GM18861 (cell line): ENCODE measurements around the gene KIAA0408.

Experiments used
- ATAC-seq: cut with Tn5 transposase; IDR thresholded peaks from one replicate; pipeline ENCODE4 v1.9.1; 2021; ENCODE audit not compliant: unreplicated experiment

The KIAA0408 gene

DNA sequence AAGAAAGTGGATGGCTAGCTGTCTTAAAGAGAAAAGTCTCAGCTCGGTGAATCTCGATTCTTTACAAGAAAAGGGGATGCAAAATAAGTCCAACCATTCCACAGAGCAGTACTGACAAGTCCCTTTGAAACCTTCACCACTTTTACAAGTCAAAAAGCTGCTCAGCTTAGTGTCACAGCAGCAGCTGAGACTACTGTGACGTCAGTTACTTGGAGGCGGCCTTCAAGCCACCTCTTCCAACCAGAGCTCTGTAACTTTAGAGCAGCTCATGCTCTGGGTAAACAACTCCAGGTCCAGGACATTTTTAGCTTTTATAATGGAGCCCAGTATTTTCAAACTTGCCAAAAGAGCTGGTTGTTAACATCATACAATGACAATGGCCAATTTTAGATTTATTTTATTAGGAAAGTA, at the start of gene KIAA0408:
KIAA0408 (minus strand) TSS at position 159 of the 411 bp plus-strand sequence. CDS start 5,408 bp downstream, outside the sequence.
- no peak for ATAC-seq

DNA sequence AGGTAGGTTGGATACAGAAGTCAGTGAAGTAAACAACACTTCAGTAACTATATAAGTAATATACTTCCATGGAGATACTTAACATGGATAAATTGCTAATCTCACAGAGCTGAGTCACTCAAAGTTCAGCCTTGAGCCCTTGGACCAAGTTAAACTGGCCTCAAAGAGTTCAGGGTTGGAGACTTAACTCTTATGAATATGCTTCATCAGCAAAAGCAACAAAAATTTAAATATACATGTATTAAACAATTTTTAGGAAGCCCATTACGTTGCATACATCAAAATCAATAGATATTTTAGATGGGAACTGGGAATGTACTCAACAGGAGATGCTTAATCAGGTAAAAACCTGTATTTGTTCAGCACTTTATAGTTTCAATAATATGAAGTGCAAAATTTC, 47.7 kb upstream of the KIAA0408 start:
- ATAC-seq: no peak

DNA sequence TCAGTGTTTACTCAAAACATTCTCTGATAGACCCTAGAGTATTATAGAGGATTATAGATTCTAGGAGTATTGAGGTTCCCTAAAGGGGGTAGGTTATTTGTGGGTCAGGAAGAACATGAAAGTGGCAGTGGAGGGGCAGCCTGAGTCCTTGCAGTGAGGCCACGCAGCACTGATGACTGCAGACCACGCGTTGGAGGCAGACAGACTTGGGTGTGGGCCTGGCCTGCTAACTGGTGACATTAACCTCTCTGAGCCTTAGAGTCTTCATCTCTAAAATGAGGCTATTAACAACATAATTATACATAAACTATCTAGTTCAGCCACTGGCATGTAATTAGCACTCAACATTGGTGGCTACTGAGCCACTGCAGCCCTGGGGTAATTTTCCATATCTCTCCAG, 43.8 kb upstream of the KIAA0408 start:
- ATAC-seq: no peak

DNA sequence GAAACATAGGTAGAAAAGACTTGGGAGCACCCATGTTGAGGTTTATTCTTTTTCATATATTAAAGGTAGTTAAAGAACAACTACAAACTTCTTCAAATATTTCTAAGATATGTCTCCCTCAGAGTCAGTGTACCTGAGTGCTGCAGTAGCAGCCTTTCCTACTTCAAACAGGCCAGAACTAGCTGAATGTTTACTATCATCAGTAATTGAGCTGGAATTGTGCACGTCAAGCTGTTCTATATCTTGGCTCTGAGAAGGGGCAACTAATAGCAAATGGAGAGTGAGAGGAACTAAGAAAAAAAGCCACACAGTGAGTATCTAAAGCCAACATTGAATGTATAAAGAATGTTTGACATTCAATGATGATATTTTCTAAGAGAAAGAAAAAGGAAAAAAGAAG, 38.2 kb upstream of the KIAA0408 start:
- no peak for ATAC-seq

DNA sequence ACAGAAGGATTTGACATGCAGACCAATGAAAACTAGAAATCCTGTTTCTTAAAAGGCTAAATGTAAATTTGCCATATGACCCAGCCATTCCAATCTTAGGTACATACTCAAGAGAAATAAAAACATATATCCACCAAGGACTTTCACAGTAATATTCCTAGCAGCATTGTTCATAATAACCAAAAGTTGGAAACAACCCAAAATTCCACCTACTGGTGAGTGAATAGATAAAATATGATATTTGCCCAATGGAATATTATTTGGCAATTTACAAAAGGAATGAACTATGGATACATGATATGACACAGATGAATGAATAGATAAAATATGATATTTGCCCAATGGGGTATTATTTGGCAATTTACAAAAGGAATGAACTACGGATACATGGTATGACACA, 37.3 kb upstream of the KIAA0408 start:
- ATAC-seq: no peak

DNA sequence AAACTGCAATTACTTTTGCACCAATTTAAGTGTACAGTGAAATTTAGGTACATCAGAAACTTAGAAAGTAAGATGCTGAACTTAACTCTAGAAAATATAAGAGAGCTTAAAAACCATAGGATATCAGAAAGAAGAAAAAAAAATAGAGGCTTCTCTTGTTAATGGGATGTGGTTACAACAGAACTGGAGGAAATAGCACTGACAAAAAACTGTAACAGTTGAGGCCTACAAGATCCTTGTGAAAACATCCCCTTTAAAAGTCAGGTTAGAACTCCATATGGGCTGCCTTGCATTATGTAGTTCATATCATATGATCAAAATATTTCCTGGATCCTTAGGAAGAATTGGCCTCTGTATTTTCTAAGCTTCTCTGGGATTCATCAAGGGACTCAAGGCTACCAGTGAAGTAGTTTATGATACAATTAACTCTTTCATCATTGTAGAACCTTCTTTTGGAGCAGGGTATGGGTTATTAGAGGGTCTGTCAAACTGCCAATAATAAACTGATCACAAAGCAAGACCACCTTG, 35.1 kb upstream of the KIAA0408 start:
- no peak for ATAC-seq

DNA sequence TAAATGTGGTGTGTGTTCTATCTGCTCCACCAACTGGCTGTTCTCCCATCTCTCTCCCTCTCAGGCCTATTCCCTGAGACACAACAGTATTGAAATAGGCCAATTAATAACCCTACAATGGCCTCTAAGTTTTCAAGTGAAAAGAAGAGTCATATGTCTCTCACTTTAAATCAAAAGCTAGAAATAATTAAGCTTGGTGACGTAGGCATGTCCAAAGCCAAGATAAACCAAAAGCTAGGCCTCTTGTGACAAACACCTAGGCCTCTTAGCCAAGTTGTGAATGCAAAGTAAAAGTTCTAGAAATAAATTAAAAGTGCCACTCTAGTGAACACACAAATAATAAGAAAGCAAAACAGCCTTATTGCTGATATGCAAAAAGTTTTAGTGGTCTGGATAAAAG, 30.1 kb upstream of the KIAA0408 start:
- ATAC-seq: no peak

DNA sequence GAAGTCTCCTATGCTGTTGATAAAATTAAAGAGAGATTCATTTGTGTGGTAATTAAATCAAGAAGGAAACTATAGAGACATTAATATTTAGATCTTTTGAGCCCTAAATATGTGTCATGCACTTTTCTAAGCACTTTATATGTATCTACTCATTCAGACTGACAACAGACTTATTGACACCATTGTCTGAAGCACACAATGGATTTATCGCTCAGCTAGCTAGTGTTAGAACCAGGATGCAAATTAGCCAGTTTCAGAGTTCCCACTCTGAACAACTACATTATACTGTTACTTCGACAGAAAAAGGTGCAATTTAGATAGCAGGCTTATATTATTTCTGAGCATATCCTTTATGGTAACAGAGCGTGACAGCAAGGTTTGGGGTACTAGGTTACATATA, 27.7 kb upstream of the KIAA0408 start:
- ATAC-seq: no peak

DNA sequence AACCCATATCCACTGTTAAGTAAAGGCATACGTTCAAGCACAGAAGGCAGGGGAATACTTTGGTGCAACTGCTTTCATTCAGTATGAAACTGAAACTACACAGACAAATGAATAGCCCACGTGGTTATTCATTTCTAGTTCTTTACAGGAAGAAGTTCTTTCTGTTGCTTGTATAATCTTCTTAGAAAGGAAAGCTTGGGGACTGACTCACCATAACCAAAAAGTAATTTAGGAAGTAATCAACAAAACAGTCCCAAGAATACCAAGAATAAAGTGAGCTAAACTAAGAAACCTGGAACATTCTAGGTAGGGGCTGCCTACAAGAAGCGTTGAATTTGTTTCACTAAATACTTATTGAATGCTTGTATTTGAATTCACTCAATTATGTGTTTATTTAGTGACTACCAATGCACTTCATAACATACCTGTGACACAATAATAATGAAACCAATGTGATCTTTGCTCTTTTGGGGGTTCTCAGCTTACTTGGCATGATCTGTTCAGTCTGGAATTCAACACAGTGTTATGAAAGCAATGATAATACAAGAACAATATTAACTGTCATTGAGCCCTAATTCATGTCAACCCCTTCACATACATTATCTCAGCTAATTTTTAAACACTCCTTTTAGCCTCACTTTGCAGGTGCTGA, 25.1 kb upstream of the KIAA0408 start:
- ATAC-seq: peak; percentile 99

DNA sequence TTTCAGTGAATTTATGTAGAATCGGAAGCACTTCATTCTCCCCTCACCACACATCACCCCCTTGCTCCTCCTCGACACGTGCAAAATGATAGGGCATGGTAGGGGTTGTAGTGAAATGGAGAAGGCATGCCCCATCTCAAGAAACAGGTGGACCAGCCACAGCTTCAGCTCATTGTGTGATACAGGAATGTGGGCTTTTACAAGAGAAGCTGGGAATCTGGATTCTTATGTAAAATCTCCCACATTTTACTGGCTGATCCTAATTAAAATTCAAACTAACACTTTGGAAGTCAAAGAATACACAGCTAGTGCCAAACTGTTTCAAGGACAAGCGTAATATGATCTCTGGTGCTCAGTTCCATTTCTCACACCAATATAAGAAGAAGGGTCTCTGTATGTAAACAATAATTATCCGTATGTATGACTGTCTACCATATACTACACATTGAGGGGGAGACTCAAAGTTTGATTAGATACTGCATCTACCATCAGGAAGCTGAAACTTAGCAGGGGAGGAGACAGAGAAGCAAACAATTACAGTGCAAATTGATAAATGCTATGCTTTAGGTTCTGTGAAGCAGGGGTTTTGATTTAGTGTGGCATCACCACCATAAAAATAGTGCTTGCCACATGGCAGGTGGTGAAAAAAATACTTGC, 24.3 kb upstream of the KIAA0408 start:
- ATAC-seq: peak; percentile 13

DNA sequence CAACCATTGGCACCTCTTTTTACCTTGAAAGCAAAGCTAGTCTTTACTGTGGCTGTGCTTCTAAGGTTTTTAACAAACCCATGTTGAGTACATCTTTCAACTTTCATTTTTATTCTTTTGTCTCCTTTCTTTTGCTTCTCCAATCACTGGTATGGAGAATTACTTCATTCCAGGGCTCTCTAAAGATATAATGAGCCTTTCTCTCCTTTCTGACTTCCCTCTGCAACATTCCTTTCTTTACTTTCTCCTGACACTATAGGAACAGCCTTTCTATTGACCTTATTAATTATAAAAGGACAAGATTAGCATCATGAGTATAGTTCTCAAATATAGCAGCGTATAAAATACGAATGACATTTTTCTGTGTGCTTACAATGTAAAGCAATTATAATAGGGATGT, 23.1 kb upstream of the KIAA0408 start:
- ATAC-seq: no peak

DNA sequence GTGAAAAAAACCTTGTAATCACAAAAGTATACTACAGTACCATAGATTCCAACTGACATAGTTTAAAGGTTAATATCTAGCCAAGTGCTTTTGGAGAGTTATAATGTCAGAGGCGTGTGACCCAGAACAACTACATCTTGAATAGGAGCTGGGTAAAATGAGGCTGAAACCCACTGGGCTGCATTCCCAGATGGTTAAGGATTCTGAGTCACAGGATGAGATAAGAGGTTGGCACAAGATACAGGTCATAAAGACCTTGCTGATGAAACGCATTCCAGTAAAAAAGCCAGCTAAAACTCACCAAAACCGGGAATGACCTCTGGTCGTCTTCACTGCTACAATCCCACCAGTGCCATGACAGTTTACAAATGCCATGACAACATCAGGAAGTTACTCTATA, 22.4 kb upstream of the KIAA0408 start:
- no peak for ATAC-seq

DNA sequence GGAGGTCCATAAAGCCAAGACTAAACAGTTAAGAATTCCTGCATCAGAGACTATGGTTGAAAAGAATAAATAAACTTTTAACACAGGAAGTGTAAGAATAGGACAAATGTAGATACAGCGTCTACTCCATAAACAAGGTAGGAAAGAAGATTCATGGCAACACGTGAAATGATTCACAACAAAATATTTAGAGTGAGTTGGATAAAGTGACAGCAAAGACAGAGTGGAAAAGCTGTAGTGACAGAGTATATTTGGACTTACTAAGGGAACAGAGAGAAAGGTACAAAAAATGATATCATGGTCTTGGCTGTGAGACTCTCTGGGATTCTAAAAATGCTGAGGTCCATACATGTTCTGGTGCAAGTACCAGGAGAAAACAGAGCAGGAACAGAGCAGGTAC, 21.9 kb upstream of the KIAA0408 start:
- no peak for ATAC-seq

DNA sequence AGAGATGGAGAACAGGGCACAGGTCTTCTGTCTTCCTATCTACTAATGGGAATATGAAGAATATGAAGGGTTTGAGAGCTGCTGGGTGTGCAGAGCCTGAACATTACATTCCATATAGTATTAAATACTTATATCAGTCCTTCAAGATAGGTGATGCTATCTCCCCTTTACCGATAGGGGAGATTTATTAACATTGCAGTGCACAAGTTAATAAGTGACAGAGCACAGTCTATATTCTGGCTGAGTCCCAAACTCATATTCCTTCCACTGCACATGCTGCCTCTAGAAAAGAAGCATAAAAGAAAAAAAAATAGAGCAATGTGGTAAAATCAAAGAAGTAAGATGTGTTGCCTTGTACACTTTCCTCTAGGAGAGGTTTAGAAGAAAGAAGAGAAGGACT, 18.5 kb upstream of the KIAA0408 start:
- ATAC-seq: no peak

DNA sequence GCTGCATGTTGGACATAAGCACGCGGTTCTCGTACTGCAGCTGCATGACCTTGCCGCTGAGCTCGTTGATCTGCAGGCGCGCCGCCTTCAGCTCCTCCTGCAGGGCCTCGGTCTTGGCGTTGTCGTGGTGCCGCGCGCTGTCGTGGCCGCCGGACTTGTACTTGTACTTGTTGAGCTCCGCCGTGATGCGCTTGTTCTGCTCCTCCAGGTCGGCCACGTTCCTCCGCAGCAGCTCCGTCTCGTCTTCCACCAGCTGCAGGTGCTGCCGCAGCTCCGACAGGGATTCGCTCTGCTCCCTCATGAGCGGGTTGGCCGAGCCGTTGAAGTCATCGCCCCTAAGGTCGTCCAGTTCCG, 16.6 kb upstream of the KIAA0408 start:
- ATAC-seq: no peak

DNA sequence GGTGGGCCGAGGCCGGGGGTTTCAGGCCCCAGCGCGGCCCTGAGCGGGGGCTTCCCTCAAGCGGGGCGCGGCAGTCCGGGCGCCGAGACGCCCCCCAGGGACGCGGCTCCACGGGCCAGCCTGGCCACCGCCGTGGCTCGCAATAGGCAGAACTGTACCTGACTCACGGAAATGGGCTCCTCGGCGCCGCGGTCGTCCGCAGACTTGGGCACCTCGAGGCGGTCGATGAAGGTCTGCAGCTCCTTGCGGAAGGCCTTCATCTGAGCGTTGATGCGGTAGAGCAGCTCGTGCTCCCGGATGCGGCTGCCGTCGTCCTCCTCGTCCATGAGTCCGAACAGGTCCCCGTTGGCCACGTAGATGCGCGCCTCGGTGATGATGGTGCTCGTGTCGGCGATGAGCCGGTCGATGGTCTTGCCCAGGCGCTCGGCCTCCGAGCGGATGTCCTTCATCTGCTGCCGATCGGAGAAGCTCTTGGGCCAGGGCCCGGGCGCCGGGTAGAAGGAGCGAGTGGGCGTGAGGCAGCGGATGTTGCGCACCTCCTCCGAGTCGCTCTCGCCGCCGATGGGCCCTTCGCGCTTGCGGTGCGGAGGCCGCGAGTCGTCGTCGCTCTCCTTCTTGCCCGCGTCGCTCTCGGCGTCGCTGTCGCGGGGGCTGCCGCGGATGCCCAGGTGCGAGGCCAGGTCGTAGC, 16.1 kb upstream of the KIAA0408 start:
- no peak for ATAC-seq

DNA sequence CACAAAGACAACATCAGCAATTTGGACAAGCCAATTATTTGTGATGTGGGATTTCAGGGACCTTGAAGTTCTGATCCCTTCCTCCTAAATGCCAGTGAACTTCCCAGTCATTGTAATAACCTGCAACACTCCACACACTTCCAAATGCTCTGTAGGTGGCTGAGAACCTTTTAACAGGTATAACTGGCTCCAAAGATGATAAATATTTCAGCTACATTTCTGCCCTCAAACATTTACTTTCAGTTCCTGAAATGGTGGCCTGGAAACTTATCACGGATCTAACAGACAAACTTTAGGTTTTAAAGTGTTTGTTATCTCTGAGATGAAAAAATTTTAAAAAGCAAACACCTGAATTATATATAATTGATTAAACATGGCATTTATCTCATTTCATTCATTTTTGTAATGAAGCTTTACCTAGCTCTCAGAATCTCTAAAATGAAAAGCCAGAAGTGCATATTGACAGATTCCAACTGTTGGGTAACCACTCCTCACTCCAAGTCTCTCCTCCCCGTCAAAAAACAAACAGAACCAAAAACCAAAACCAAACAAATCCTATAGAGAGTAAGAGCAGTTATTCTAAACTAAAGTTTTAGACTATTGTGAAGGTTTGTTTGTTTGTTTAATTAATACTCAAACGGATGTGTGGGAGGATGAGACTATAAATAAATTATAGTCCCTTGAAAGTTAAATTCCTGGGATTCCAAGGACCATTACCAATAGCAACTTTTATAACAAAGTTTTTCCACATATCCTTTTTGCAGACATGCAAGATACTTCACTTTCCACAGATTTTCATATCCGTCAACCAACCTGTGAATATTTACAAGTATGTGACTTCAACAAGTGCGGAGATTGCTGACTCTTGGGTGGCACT, 12.4 kb upstream of the KIAA0408 start:
- ATAC-seq: no peak

DNA sequence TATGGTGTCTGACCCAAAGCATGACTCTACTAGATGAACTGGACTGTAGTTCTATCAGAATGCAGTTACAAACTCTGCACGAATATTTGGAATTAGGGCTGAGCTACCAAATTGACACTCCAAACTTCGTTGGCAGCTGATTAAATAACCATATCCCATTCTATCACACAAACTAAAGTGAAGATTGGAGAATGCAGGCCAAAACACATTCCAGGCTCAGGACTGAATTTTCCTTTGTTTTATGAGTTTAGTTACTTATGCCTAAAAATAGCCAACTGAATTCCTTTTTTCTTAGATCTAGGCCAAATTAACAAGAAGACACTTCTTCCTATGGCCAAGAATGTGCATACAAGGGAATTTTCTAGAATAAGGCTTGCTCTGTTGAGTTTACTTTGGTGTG, 9.7 kb upstream of the KIAA0408 start:
- ATAC-seq: no peak

DNA sequence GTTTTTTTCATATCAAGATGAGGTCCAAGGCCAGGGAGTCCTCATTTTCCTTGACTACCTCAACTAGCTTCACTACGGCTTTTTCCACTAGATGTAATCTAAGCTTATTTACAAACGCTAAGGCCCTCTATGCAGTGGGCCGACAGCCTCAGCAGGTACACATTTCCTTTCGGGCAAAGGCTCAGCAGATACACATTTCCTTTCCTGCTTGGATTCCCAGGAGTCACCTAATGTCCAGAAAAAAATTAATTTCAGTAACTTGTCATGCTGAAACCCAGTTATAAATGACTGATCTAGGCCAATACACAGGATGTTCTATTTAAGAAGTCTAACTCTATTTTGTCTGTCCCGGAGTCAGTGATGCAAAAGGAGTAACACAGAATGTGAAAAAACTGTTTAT, 7.2 kb upstream of the KIAA0408 start:
- no peak for ATAC-seq

DNA sequence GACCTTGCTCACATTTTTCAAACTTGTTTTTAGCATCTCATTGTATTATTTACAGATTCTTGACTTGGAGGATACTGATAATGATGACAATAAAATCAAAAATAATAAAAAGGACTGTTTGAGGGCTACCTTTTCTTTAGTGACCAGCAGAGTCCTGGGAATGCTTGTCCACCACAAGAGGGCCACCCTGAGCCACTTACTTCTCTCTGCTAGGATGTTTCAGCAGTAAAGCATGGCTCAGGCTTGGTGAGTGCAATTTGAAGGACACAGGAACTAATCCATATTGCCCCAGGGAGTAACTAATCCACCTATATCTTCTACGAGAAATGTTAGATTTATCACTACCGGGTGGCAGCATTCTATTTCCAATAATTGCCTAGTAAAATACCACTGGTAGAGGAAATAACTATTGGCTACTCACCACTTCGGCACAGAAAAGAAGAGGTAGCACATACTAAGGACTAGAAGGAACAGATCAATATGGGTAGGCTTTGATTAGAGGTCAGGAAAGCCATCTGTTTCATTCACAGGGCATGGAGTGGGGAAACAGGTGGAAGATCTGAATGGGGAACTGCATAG, 5.8 kb upstream of the KIAA0408 start:
- peak; percentile 94 for ATAC-seq
